ENCODE measurements around the gene KRTAP7-1. TPM values are rescaled to one million over a fixed set of nuclear protein-coding genes. Genes with fewer than 3 reads are reported as not detected.

KRTAP7-1 gene
- total RNA-seq, 3 donors from 2014 or later = not detected

DNA sequence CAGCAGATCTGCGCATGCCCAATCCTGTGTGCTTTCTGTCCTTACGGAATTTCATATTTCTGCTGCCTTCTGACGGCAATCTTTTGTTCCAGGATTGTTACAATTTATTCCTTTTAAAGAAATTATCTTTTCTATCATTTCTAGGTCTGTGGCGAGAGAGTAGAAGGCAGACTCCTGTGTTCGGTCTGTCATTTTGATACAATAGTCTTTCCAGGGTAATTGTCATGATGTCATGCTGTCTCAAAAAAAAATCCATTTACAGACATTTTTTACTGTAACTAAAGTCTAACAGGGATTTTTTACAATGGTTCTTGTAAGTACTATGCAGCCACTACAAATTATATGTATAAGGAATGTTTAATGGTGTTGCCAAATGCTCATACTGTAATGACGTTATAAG lies 9.0 kb upstream of the KRTAP7-1 start:
- Histone ChIP-seq H3K27ac (no peak overlapping the region), H3K36me3 (no peaks in the 10 kb centered on the region), H3K4me1 (no peaks in the 10 kb centered on the region), H3K27me3 (no peaks in the 10 kb centered on the region), H3K9me3 (no peaks in the 10 kb centered on the region), H3K4me3 (no peak overlapping the region)
- no peak for DNase-seq (ENCODE audit: low spot score in 2 of 2)
- intact Hi-C loops (cut with DNase I; ENCODE audit: low total_unique reads) = no loop called here
- TF ChIP-seq, protein P1, sequence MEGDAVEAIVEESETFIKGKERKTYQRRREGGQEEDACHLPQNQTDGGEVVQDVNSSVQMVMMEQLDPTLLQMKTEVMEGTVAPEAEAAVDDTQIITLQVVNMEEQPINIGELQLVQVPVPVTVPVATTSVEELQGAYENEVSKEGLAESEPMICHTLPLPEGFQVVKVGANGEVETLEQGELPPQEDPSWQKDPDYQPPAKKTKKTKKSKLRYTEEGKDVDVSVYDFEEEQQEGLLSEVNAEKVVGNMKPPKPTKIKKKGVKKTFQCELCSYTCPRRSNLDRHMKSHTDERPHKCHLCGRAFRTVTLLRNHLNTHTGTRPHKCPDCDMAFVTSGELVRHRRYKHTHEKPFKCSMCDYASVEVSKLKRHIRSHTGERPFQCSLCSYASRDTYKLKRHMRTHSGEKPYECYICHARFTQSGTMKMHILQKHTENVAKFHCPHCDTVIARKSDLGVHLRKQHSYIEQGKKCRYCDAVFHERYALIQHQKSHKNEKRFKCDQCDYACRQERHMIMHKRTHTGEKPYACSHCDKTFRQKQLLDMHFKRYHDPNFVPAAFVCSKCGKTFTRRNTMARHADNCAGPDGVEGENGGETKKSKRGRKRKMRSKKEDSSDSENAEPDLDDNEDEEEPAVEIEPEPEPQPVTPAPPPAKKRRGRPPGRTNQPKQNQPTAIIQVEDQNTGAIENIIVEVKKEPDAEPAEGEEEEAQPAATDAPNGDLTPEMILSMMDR (IDR thresholded peaks at IDR 0.05) = no peak
- no peak for TF ChIP-seq POLR2A (IDR thresholded peaks at IDR 0.05)
- no peak for TF ChIP-seq POLR2AphosphoS5 (IDR thresholded peaks at IDR 0.05)

DNA sequence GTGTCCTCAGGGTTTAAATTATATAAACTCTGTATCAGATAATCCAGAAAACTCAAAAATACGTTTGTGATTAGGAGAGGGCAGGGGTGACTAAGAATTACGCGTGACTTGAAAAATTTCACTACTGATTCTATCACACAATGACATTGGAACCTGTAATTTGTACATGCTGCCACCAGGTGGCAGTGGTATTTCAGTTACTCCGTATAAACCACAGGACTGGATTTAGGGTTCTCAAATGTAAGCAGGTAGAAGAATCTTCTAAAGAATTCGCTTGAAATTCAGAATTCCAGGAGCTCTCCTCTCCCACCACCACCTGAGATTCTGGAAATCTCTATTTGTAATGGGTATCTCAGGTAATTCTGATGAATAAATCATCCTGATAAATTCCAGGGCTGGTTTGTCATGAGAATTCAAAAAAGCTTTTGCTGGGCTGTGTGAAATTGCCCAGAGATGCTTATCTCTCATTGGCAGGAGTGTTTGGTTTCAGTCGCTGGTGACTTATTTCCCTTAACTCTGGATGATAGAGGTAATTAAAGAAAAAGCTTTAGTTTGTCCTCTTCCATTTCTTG lies 1.7 kb upstream of the KRTAP7-1 start:
- TF ChIP-seq, protein P1 (IDR thresholded peaks at IDR 0.05) = no peak
- TF ChIP-seq POLR2AphosphoS5 (IDR thresholded peaks at IDR 0.05) (no peak), POLR2A (IDR thresholded peaks at IDR 0.05) (no peak)
- H3K27me3 ChIP-seq = no peaks in the 10 kb centered on the region
- H3K4me3 ChIP-seq = no peak overlapping the region
- intact Hi-C loops (cut with DNase I; ENCODE audit: low total_unique reads) = no loop called here
- no peak overlapping the region for H3K27ac ChIP-seq
- no peak for DNase-seq (ENCODE audit: low spot score in 2 of 2)
- peaks cover 0 to 9% of the 10 kb centered on the region in 2 donors for H3K9me3 ChIP-seq
- H3K4me1 ChIP-seq = no peaks in the 10 kb centered on the region
- H3K36me3 ChIP-seq = no peaks in the 10 kb centered on the region

DNA sequence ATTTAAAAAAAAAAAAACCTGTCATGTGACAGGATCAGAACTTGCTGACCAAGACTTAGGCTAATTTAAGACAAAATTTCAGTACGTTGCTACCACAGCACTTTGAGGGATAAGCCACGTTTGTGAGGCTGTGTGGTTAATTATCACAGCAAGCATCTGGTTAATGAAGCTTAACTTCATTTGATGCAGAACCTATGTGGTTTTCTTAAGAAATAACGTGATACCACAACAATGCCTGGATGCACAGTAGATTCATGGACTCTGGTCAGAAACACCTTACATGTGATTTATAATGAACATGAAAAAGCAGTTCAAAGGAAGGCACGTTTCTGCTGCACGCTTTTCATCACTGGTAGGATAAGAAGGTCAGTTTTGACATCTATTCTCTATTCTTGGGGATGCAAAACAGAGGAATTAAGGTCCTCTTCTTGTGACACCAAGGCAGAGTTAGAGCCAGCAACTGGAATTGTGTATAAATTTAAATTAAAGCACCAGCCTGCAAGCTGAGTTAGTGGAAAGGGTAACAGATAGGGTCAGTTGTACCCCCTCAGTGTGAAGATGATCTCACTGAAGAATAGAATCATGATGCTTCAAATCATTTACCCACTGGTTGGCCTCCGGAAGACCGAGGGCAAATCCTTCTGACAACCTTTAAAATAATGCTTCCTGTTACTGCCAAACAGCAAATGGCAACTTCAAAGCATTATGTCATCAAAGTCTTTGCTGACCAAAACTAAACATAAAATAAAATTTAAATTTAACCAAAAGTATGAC lies 10.5 kb downstream of the KRTAP7-1 start:
- H3K9me3 ChIP-seq = no peaks in the 10 kb centered on the region
- no peak for TF ChIP-seq POLR2A (IDR thresholded peaks at IDR 0.05)
- TF ChIP-seq, protein P1 (IDR thresholded peaks at IDR 0.05) = no peak
- TF ChIP-seq POLR2AphosphoS5 (IDR thresholded peaks at IDR 0.05) = no peak
- H3K27ac ChIP-seq = no peak overlapping the region
- H3K4me3 ChIP-seq = no peak overlapping the region
- H3K4me1 ChIP-seq = no peaks in the 10 kb centered on the region
- no peaks in the 10 kb centered on the region for H3K36me3 ChIP-seq
- no peak for DNase-seq (ENCODE audit: low spot score in 2 of 2)
- no peaks in the 10 kb centered on the region for H3K27me3 ChIP-seq
- intact Hi-C loops (cut with DNase I; ENCODE audit: low total_unique reads) = no loop called here

DNA sequence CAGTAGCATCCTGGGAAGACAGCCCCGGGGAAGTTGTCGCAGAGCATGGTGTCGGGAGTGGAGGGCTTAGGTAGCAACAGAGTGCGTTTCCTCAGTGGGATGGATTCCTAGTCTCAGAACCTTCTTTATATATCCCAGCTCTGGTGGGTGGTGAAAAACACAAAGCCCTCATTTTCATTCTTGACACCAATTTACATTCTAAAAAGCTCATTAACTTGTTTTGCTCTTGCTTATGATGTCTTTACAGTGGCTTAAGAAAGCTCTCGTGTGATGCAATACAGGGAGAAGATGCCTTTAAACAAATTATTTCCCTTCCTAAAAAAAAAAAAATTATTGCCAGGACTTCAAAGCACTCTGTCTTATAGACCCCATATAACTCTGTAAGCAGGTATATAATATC lies 16.4 kb downstream of the KRTAP7-1 start, which contains the start of gene KRTAP8-1:
KRTAP8-1 (minus strand) TSS at position 101 of the 400 bp plus-strand sequence; CDS start at position 47, 54 bp downstream.
- no peak for DNase-seq (ENCODE audit: low spot score in 2 of 2)
- no peaks in the 10 kb centered on the region for H3K36me3 ChIP-seq
- TF ChIP-seq POLR2A (IDR thresholded peaks at IDR 0.05) = no peak
- TF ChIP-seq POLR2AphosphoS5 (IDR thresholded peaks at IDR 0.05) = no peak
- TF ChIP-seq, protein P1 (IDR thresholded peaks at IDR 0.05) = no peak
- no peaks in the 10 kb centered on the region for H3K9me3 ChIP-seq
- H3K4me1 ChIP-seq = no peaks in the 10 kb centered on the region
- no peak within 1 kb of the TSS for H3K4me3 ChIP-seq
- H3K27me3 ChIP-seq = no peaks in the 10 kb centered on the region
- intact Hi-C loops (cut with DNase I; ENCODE audit: low total_unique reads) = no loop called here
- H3K27ac ChIP-seq = no peak within 1 kb of the TSS

DNA sequence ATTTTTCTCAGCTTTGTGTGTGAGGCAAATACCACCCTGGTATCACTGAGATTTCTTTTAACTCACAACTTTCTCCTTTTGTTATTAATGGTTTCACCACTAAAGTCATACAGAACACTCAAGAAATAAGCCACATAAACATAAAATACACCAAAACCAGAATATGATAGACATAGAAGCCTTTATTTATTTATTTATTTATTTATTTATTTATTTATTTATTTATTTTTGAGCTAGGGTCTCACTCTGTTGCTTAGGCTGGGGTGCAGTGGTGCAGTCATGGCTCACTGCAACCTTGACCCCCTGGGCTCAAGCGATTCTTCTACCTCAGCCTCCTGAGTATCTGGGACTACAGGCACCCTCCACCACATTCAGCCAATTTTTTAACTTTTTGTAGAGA lies 29.0 kb downstream of the KRTAP7-1 start:
- H3K36me3 ChIP-seq = no peaks in the 10 kb centered on the region
- no peaks in the 10 kb centered on the region for H3K27me3 ChIP-seq
- H3K4me1 ChIP-seq = no peaks in the 10 kb centered on the region
- no peak overlapping the region for H3K4me3 ChIP-seq
- intact Hi-C loops (cut with DNase I; ENCODE audit: low total_unique reads) = no loop called here
- no peak for DNase-seq (ENCODE audit: low spot score in 2 of 2)
- no peaks in the 10 kb centered on the region for H3K9me3 ChIP-seq
- no peak overlapping the region for H3K27ac ChIP-seq
- no peak for TF ChIP-seq POLR2A (IDR thresholded peaks at IDR 0.05)
- TF ChIP-seq, protein P1 (IDR thresholded peaks at IDR 0.05) = no peak
- no peak for TF ChIP-seq POLR2AphosphoS5 (IDR thresholded peaks at IDR 0.05)
